Spleen (tissue), 11 donors: ENCODE measurements around the gene CARS2. TPM values are rescaled to one million over a fixed set of nuclear protein-coding genes. Genes with fewer than 3 reads are reported as not detected.

Source experiments
- DNase-seq: peaks from one replicate; pipeline ENCODE4 v3.0.0-alpha.2; 2020
- H3K27ac ChIP-seq, 8 donors: fragments of 200-600 bp; sonication (generic) in 7 of 8; 1 replicate in 4 of 8; 2 replicates in 4 of 8; pipeline versions ENCODE4 v1.5.0 to v1.8.0; 2016 to 2021; ENCODE audit warnings: inconsistent platforms in 4 of 8, mild to moderate bottlenecking in 4 of 8, moderate library complexity in 1 of 8
- H3K27me3 ChIP-seq, 7 donors: fragments of 200-600 bp; sonication (generic) in 6 of 7; replicated peaks in 1 of 7; 1 replicate in 4 of 7; 2 replicates in 3 of 7; pipeline versions ENCODE4 v1.5.0 to v1.8.0; 2016 to 2021; ENCODE audit warnings: inconsistent platforms in 3 of 7, mild to moderate bottlenecking in 1 of 7
- H3K36me3 ChIP-seq, 6 donors: fragments of 200-600 bp; sonication (generic) in 5 of 6; 1 replicate in 4 of 6; 2 replicates in 2 of 6; pipeline versions ENCODE4 v1.5.0 to v1.8.0; 2016 to 2021; ENCODE audit warnings: inconsistent platforms in 2 of 6
- H3K4me1 ChIP-seq, 6 donors: fragments of 200-600 bp; sonication (generic) in 5 of 6; 1 replicate in 3 of 6; 2 replicates in 3 of 6; pipeline versions ENCODE4 v1.5.0 to v1.8.0; 2016 to 2021; ENCODE audit warnings: inconsistent platforms in 3 of 6
- H3K4me3 ChIP-seq, 8 donors: fragments of 200-600 bp; sonication (generic) in 7 of 8; 1 replicate in 4 of 8; 2 replicates in 4 of 8; pipeline versions ENCODE4 v1.5.0 to v1.8.0; 2016 to 2021; ENCODE audit warnings: inconsistent platforms in 4 of 8, mild to moderate bottlenecking in 4 of 8, moderate library complexity in 2 of 8
- H3K9me3 ChIP-seq, 8 donors: fragments of 200-600 bp; sonication (generic) in 7 of 8; 1 replicate in 4 of 8; 2 replicates in 4 of 8; pipeline versions ENCODE4 v1.5.0 to v1.8.0; 2016 to 2021; ENCODE audit warnings: inconsistent platforms in 4 of 8
- CTCF ChIP-seq, 11 experiments: fragments of 200-600 bp in 7 of 11; fragments of 450-650 bp in 4 of 11; sonication (generic) in 4 of 11; IDR thresholded peaks in 8 of 11; conservative IDR thresholded peaks in 3 of 11; 1 replicate in 7 of 11; 2 replicates in 4 of 11; pipeline versions ENCODE4 v1.4.0 to v1.8.0; 2016 to 2021; ENCODE audit warnings: antibody characterized with exemption in 11 of 11, inconsistent platforms in 4 of 11, mild to moderate bottlenecking in 1 of 11
- POLR2A ChIP-seq, 3 donors: fragments of 450-650 bp; IDR thresholded peaks; one replicate each; pipeline ENCODE4 v1.5.1; 2017; ENCODE audit warnings: antibody characterized with exemption in 3 of 3, mild to moderate bottlenecking in 1 of 3
- POLR2AphosphoS5 ChIP-seq, 3 donors: sonication (generic); formaldehyde crosslinking; IDR thresholded peaks; one replicate each; pipeline ENCODE4 v1.5.1; 2017; ENCODE audit warnings: antibody characterized with exemption in 3 of 3
- WGBS, 5 donors: extraction: QIAGEN DNeasy Blood & Tissue Kit in 3 of 5; methylation state at CpG; one replicate each; pipeline versions ENCODE4 v1.1.5 to v1.1.7; 2013 to 2018; 5-methylcytosine and 5-hydroxymethylcytosine counted together
- intact Hi-C: fragments of 100-400 bp; cut with DNase I; formaldehyde crosslinking; loops from one replicate; pipeline ENCODE4 v1.15.0; 2023; ENCODE audit warnings: low total_unique reads
- polyA plus RNA-seq, 3 donors: library from polyadenylated mRNA; stranded (reverse); fragments of 200-250 nt; gene quantifications; one replicate each; pipeline ENCODE4 v1.2.1, GENCODE V29; 2013
- total RNA-seq, 7 donors: library from RNA; depleted of rRNA in 3 of 7; stranded (reverse); fragments of >200 nt in 3 of 7; fragmentation: NEBNext Ultra II Directional in 4 of 7; extraction: Animal tissue kit (Norgen Biotek cat#: 25700) in 4 of 7; gene quantifications; one replicate each; pipeline versions ENCODE4 v1.1.0 to v1.2.1, GENCODE V29; 2016 to 2021
- donor health status: healthy with polysubstance abuse.
- donor health status: DM: no; HTN: no; CAD: no; lungs with moderate emphysema.
- donor health status: DM: no; HTN: no; CAD: no.
- donor health status: Bipolar disorder and iron deficiency.
- donor health status: healthy.
- donor health status: DM: no; HTN: no; CAD: no.
- donor health status: DM: yes; HTN: yes; CAD: no.

The CARS2 gene
- total and polyA plus RNA-seq, 10 donors: 63.9 to 113 (median 80.5) TPM

- peak within 1 kb of the TSS; percentile 90 to 100 (median 98) for H3K4me3 ChIP-seq
- intact Hi-C loops: no loop called here
- TF ChIP-seq CTCF (IDR thresholded peaks at IDR 0.05 in 8 of 11, conservative IDR thresholded peaks at IDR 0.05 in 3 of 11) (peak in 1 of 11 experiments; percentile 5), POLR2AphosphoS5 (IDR thresholded peaks at IDR 0.05) (no peak)
- H3K27ac ChIP-seq: peak within 1 kb of the TSS; percentile 99 to 100 (median 99)
- H3K27me3 ChIP-seq: no peaks in the 10 kb centered on the region
- H3K4me1 ChIP-seq: peaks cover 29 to 54% (median 38%) of the 10 kb centered on the region in 6 donors
- H3K9me3 ChIP-seq: no peaks in the 10 kb centered on the region
- no peak for DNase-seq
- WGBS, 5 donors: 0 to 2% (median 0%) methylated on average over 10 to 45 of the region's 45 CpGs
- no peaks in the 10 kb centered on the region for H3K36me3 ChIP-seq
Observed at GRCh38 chr13:110713642-110713952, 7.7 kb upstream of the CARS2 start, which contains the start of gene ING1. Gene ING1, plus strand, starts transcription at chr13:110713700. Its CDS starts 450 bp downstream, at chr13:110714150.

GRCh38 chr13:110712849-110713641 lies 7.1 kb upstream of the CARS2 start:
- Histone ChIP-seq H3K27me3 (no peaks in the 10 kb centered on the region), H3K9me3 (no peaks in the 10 kb centered on the region), H3K36me3 (no peaks in the 10 kb centered on the region), H3K4me3 (peak overlapping the region; percentile 90 to 100 (median 98)), H3K27ac (peak overlapping the region; percentile 99 to 100 (median 99)), H3K4me1 (peaks cover 26 to 48% (median 34%) of the 10 kb centered on the region in 6 donors)
- intact Hi-C loops: no loop called here
- TF ChIP-seq CTCF (IDR thresholded peaks at IDR 0.05 in 8 of 11, conservative IDR thresholded peaks at IDR 0.05 in 3 of 11) (peak in 1 of 11 experiments; percentile 2), POLR2A (IDR thresholded peaks at IDR 0.05) (peak; percentile 90 to 97 (median 97)), POLR2AphosphoS5 (IDR thresholded peaks at IDR 0.05) (peak; percentile 98 to 100 (median 99))
- 0 to 1% (median 1%) methylated on average over 35 to 68 of the region's 68 CpGs for WGBS, 5 donors
- DNase-seq: peak; percentile 100

GRCh38 chr13:110712081-110712848 lies 6.3 kb upstream of the CARS2 start:
- Histone ChIP-seq H3K9me3 (no peaks in the 10 kb centered on the region), H3K4me3 (peak overlapping the region; percentile 90 to 100 (median 98)), H3K36me3 (no peaks in the 10 kb centered on the region), H3K4me1 (peaks cover 19 to 48% (median 32%) of the 10 kb centered on the region in 6 donors), H3K27ac (peak overlapping the region; percentile 99 to 100 (median 99)), H3K27me3 (no peaks in the 10 kb centered on the region)
- 0 to 1% (median 0%) methylated on average over 35 to 58 of the region's 58 CpGs for WGBS, 5 donors
- no peak for TF ChIP-seq CTCF (IDR thresholded peaks at IDR 0.05 in 8 of 11, conservative IDR thresholded peaks at IDR 0.05 in 3 of 11)
- TF ChIP-seq POLR2AphosphoS5 (IDR thresholded peaks at IDR 0.05): peak; percentile 91 to 95 (median 92)
- peak in 2 of 3 donors; percentile 48 to 87 for TF ChIP-seq POLR2A (IDR thresholded peaks at IDR 0.05)
- intact Hi-C loops: no loop called here
- peak; percentile 97 for DNase-seq
